Endothelial cell of umbilical vein (primary cell): ENCODE data around the gene KCNN3.

Experiments
- CTCF ChIP-seq, 2 donors: IDR thresholded peaks; 1 replicate in 1 of 2; 2 replicates in 1 of 2; pipeline ENCODE4 v1.5.1; 2011; ENCODE audit warnings: low read length in 2 of 2, mild to moderate bottlenecking in 2 of 2, moderate library complexity in 2 of 2, control low read depth in 1 of 2, inconsistent platforms in 1 of 2, low read depth in 1 of 2; ENCODE audit not compliant: insufficient read depth in 1 of 2; ENCODE audit errors: extremely low read depth in 1 of 2
- EZH2 ChIP-seq: IDR thresholded peaks from 2 replicates; pipeline ENCODE4 v1.6.1; 2012; ENCODE audit warnings: borderline replicate concordance, low read depth, mild to moderate bottlenecking, moderate library complexity, low read length, inconsistent platforms; ENCODE audit not compliant: severe bottlenecking
- GATA2 ChIP-seq: IDR thresholded peaks from 2 replicates; pipeline ENCODE4 v1.7.0; 2011; ENCODE audit warnings: low read depth, mild to moderate bottlenecking, moderate library complexity, mixed read lengths, low read length; ENCODE audit not compliant: insufficient read length, insufficient read depth
- POLR2A ChIP-seq: IDR thresholded peaks from 2 replicates; pipeline ENCODE4 v1.6.1; 2012; ENCODE audit warnings: low read depth, mild to moderate bottlenecking, control low read depth, low read length
- POLR2AphosphoS5 ChIP-seq: IDR thresholded peaks from 2 replicates; pipeline ENCODE4 v1.6.1; 2012; ENCODE audit warnings: low read depth, mild to moderate bottlenecking, control low read depth, low read length, moderate library complexity; ENCODE audit not compliant: insufficient read depth

- TF ChIP-seq EZH2, result no peak
- TF ChIP-seq CTCF (IDR thresholded peaks at IDR 0.05; ENCODE audit: extremely low read depth in 1 of 2, insufficient read depth in 1 of 2, low read depth in 1 of 2, low read length in 2 of 2), result no peak
- no peak for TF ChIP-seq POLR2A
- TF ChIP-seq POLR2AphosphoS5, result no peak
- no peak for TF ChIP-seq GATA2
These were observed 155.4 kb downstream of the KCNN3 start for GRCh38 chr1:154714638-154715037.
